DMS114 treated with DMSO at 0.1 percent for 48 hours (cell line): Measurements from ENCODE around the gene MAML1.
"Not testable (repeated sequence)": the region's sequence is repeated elsewhere in the genome, so short reads cannot be mapped to it uniquely, and the experiment has no call there.

Experiments
- DNase-seq: peaks from one replicate; lab custom pipeline; 2025; ENCODE audit not compliant: unreplicated experiment; lab: John Stamatoyannopoulos, UW

The MAML1 gene

DNA sequence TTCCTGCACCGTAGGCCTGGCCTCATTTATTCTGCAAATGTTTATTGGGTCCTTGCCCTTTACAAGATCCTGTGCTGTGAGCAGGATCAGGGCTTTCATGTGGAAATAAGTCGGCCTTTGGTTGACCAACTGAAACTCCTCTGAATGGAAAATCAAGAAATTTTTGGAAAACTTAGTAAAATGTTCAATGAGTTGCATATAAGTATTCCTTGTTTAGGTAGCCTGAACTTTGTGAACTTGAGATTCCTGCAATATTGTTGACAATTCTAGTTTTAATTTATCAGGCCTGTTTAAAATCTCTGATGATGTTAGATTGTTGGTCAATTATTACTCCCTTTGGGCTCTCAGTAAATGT lies 1.1 kb downstream of the MAML1 start:
- DNase-seq = no peak

DNA sequence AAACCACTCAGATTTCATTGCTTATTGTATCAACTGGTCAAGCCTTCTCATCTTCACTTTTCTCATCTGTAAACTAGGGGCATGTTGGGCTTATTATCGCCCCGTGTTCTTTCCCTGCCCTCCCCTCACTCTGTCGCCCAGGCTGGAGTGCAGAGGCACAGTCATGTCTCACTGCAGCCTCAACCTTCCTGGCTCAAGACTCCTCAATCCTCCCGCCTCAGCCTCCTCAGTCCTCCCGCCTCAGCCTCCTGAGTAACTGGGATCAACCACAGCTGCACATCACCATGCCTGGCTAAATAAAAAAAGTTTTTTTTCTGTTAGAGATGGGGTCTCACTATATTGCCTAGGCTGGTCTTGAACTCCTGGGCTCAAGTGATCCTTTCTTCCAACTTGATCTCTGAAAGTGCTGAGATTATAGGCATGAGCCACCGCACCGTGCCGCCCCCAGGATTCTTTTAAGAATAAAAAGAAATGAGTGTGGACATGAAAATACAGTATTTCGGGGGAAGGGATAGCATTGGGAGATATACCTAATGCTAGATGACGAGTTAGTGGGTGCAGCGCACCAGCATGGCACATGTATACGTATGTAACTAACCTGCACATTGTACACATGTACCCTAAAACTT lies 2.0 kb downstream of the MAML1 start:
- no peak for DNase-seq

DNA sequence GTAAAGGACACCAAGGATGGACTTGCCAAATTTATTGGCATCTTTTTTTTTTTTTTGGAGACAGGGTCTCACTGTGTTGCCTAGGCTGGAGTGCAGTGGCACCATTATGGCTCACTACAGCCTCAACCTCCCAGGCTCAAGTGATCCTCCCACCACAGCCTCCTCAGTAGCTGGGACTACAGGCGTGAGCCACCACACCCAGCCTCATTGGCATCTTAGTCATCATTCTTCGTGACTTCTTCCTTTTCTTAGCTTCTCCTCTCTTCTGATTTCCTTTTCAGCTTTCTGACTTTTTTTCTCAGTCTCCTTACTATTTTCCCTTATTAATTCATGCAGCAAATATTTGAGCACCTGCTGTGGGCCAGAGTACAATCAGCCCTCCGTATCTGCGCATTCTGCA lies 6.1 kb downstream of the MAML1 start:
- DNase-seq = no peak

DNA sequence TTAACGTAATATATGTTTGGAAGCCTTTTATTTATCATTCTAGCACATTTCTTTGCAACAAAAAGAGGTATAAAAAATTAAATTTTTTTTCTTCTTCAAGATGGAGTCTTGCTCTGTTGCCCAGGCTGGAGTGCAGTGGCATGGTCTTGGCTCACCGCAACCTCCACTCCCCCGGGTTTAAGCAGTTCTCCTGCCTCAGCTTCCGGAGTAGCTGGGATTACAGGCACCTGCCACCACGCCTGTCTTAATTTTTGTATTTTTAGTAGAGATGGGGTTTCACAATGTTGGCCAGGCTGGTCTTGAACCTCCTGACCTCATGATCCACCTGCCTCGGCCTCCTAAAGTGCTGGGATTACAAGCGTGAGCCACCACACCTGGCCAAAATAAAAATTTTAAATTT lies 11.5 kb downstream of the MAML1 start:
- DNase-seq = not testable (repeated sequence)

DNA sequence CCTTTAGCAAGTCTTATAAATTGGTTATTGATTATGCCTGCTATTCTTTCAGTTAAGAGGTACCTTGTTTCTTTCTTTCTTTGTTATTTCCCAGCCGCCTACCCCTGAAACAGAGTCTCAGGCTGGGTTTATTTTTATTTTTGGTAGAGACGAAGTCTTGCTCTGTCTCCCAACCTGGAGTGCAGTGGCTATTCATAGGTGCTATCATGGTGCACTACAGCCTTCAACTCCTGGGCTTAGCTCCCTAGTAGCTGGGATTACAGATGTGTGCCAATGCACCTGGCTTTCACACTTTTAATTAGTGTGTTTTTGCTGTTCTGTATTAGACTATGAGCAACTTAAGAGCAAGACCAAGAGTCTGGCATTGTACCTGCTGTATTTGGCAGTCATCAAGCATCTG lies 14.2 kb downstream of the MAML1 start:
- DNase-seq = no peak

DNA sequence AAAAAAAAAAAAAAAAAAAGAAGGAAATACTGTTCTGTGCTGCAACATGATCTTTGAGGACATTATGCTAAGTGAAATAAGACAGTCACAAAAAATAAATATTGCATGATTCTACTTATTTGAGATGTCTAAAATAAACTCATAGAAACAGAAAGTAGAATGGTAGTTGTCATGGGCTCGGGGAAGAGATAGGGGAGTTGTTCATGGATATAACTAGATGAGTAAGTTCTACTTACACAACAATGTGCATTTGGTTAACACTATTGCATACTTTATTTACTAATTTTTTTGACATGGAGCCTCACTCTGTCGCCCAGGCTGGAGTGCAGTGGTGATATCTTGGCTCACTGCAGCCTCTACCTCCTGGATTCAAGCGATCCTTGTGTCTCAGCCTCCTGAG lies 15.2 kb downstream of the MAML1 start:
- DNase-seq = no peak

DNA sequence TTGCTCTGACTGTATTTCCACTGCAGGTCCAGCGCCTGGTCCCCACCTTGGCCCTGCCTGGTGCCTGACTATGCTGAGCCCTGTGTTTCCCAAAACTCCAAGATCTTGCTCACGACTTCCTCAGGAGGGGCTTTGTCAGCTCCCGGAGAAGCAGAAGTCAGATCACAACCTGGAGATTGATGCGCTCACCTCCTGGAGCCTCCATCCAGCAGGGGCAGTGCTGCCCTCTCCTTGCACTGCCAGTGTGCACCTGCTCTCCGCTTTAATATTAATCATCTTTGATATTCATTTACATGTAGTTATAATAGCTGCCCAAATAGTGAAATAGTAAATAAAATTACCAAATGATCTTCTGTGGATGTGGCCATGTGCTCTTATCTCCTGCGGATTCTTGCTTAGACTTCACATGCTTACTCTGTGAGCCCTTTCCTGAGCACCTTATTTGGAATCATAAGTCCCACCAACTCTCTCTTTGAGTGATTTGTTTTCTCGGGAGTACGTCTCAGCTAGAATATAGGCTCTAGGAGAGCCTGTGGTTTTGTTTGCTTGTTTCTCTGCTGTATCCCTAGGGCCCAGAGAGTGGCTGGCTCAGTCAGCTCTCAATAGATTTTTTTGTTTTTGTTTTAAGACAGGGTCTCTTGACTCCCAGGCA lies 17.4 kb downstream of the MAML1 start:
- DNase-seq = no peak

DNA sequence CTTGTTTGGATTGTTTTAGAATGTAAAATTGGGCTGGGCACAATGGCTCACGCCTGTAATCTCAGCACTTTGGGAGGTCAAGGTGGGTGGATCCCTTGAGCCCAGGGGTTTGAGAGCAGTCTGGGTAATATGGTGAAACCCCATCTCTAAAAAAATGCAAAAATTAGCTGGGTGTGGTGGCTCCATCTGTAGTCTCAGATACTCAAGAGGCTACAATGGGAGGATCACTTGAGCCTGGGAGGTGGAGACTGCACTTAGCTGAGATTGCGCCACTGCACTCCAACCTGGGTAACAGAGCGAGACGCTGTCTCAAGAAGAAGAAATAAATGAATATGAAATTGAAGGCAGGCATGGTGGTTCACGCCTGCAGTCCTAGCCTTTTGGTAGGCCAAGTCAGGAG lies 21.3 kb downstream of the MAML1 start:
- no peak for DNase-seq

DNA sequence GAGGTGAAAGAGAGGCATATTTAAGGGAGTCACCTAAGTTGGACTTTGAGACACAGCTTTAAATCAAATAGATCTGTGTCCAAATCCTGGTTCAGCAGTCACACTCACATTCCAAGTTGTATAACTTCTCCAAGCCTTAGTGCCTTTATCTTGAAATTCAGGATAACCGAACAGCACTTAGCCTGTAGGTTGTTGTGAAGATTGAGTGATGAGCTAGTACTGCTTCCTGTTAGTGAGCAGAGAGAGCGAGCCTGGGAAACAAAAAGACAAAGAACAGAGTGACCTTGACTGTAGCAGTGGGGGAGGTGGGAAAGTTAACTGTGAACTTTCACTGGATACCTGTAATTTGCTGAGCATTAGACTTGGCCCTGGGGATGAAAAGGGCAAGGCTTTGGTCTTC lies 22.4 kb downstream of the MAML1 start:
- no peak for DNase-seq

DNA sequence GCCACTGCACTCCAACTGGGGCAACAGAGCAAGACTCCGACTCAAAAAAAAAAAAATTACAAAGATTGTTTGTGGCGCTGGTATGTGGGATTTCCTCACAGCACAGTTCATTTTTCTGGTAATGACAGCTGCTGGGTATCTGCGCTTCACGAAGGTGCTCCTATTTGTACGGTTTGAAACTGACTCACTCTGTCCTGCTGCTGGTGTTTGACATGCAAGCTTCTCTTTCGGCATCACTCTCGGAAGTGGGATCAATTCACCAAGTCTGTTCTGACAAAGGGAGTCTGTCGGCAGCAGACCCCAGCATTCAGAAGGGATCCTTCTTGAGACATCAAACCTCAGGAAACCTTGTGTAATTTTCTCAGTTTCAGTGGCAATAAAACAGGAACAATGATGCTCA lies 26.3 kb downstream of the MAML1 start:
- DNase-seq = no peak

DNA sequence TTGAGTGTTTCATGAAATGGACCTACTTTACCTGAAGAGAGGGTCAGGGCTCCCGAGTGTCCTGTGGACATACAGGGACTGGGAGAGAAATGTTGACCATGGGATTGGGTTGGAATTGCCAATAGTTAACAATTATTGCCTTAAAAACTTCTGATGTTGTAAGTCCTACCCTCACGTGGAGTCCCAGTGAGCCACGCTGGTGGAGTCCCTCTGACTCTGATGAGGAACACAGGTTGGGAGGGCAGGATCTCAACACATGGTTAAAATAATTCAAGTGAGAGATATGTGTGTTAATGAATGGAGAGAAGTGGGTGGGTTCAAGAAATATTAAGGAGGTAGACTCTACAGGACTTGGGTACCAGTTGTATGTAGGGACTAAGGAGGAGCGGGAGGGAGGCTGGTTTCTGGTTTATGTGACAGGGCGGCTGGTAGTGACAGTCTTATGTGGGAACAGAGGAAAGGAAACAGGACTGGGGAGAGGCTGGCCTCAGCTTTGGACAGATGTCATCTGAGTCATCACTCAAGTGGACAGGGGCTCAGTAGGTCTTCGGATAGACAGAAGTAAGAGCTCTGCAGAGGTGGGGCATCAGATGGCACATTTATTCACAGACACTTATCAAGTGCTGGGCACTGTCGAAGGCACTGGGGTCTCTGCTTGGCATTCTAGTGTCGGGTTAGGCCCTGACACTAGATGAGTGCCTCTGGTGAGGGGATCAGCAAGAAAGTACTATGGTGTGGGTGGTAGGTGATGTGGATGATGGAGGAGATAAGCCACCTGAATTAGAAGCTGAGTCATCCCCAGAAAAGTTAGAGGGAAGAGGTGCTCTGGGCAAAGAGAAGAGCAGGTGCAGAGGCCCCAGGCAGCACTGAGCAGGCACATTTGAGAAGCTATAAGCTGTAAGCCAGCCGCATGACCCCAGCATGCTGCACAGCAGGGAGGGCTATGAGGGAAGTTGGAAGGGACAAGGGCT lies 27.2 kb downstream of the MAML1 start:
- DNase-seq = no peak

DNA sequence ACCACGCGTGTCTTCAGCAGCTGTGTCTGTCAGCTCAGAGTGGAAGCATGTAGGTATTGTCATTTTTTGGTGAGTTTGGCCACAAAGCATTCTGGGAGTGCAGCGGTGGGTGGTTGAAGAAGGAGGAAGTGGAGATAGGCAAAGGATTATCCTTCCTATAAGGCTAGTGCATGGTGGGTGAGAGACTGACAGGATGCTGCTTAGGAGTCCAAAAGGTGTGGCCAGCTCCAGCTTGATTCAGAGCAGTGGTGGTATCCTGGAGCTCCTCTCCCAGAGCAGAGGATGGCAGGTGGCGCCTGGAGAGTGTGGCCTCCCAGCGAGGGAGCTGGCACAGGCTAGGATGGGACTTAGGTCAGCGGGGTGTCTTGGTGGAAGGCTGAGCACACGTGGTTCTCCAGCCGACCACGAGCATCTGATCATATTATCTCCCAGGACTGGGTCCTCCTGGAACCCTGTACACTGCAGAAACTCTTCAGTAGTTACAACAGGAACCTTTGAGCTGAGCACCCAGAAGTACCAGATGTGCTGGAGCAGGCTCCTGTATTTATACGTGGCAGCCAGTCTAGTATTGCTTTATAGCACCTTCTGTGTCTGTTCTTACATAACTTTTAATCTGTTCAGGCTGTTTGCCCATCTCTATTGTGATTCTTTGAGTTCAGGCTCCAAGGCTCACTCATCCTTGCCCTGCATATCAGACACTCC lies 29.6 kb downstream of the MAML1 start:
- DNase-seq = no peak

DNA sequence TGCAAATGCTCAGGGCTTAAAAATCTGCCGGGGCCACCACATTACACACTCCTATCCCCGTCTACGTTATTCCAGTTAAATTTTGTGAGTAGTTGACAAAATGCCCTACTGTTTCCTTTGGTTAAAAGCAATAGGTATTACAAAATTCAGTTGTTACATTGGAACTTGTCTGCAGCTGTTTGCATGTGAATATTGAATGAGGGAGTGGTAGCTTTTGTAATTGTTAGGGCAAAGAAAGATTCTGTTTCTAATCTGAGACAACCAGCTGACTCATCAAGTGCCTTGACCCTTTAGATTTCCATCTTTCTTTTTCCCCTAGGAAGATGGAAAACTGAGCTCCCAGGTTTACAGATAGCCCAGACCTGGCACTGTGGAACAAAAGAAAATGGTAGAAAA lies 30.2 kb downstream of the MAML1 start:
- no peak for DNase-seq

DNA sequence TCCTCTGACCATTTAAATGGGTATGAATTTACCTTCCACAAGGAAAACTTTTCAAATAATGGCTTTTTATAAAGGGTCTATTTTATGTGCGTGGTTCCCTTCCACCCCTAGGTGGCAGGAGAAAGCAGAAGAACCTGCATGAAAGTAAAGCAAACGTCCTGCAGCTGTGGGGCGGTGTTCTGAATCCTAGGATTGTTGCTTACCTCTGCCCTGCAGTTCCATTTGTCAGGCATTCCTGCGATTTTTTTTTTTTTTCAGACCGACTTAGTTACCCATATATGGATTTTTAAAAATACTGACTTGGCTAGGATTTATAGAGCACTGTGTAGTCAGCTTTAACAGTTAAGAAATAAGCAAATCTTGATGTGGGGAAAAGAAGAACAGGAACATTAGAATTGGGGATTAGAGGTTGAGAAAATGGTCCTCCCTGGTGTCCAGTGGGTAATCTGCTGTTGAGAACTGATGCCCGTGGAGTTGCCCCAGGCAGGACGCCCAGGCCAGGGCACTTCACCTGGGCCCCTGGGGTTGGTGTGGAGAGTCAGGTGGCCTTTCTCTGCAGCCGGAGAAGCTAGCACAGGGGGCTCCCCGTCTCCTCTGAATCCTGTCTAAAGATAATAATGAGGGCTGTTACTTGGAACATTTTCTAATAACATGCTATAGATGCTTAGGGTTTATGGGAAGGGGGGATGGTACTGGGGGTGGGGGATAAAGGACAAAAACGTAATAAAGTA lies 30.8 kb downstream of the MAML1 start:
- peak; percentile 54 for DNase-seq

DNA sequence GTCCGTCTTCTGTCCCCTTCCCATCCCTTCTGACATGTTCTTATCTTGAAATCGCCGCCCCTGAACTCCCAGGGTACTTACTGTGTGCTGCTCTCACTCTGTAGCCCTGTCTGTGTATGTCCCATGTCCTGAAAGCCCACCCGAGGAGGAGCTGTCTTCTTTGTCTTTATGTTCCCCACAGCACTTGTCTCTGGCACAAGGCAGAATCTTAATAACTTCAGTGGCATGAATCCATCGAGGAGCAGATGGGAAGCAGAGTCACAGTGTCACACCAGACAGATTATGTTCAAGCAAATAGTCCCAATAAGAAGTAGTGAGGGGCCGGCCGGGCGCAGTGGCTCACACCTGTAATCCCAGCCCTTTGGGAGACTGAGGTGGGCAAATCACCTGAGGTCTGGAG lies 31.4 kb downstream of the MAML1 start:
- no peak for DNase-seq

DNA sequence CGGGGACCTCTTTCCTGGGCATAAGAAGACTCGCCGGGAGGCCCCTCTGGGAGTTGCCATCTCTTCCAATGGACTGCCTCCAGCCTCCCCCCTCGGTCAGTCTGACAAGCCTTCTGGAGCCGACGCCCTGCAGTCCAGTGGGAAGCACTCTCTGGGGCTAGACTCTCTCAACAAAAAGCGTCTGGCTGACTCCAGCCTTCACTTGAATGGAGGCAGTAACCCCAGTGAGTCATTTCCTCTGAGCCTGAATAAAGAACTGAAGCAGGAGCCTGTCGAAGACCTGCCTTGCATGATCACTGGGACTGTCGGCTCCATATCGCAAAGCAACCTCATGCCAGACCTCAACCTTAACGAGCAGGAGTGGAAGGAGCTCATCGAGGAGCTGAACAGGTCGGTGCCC lies 32.8 kb downstream of the MAML1 start:
- DNase-seq = no peak

DNA sequence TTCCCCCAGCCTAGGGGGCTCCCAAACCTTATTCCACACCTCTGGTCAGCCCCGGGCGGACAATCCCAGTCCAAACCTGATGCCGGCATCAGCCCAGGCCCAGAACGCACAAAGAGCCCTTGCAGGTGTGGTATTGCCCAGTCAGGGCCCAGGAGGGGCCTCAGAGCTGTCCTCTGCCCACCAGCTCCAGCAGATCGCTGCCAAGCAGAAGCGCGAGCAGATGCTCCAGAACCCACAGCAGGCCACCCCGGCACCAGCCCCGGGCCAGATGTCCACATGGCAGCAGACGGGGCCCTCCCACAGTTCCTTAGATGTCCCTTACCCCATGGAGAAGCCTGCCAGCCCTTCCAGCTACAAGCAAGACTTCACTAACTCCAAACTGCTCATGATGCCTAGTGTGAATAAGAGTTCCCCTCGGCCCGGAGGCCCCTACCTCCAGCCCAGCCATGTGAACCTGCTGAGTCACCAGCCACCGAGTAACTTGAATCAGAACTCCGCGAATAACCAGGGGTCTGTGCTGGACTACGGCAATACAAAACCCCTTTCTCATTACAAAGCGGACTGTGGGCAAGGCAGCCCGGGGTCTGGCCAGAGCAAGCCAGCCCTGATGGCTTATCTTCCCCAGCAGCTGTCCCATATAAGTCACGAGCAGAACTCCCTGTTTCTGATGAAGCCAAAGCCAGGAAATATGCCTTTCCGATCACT lies 33.6 kb downstream of the MAML1 start:
- DNase-seq = no peak

DNA sequence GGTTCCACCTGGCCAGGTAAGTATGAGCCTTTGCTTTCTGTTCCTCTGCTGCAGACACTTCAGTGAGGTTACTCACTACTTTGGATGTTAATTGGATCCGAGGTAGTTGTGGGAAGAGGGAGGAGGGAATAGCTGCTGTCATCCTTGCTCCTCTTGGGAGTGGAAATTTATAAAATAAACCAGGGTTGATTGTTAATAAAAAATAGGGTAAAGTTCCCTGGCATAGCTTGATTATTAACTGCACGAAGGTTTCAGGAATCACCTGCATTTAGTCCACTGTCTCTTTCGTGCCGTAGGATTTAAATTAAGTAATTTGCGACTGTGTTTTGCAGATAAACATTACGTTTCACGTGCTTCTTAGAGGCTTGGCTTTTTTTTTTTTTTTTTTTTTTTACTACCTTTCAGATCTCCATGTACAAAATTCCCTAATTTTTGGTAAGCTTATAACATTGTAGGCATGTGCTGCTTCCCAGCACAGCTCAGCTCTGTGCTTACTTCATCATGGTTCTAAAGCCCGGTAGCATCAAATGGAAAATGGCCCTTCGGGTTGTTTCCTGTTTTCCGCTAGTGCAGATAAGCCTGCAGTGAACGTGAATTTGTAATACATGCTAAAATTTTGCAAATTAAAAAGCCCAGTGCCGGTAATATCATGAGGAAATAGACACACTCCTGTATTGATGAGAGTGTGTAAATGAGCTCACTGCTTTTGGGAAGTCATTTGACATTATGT lies 34.3 kb downstream of the MAML1 start:
- no peak for DNase-seq

DNA sequence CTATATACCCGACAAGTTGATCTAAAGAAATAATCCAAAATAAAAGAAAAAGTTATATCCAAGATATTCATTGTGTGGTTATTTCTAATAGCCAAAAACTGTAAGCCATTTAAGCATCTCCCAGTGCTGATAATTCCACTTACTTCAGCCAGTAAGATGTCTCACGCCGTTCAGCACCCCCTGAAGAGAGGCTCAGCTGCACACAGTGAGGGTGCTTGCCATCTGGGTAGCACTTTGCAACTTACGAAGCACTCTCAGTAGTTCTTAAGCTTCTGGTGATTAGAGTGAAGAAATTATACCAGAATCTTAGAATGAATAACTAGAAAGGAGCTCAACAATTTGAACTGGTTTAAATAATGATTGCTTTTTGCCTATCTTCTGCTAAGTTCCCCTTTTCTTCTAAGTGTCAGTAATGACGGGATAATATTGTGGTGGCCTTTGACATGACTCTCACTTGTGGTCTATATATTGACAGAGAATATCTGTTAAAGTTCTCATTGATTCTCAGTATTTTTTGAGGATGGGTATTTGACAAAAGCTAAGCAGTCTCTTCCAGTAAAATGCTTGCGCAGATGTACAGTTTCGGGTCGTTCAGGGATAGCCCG lies 35.0 kb downstream of the MAML1 start:
- no peak for DNase-seq
